ENCODE data around the gene PCNX2.

PCNX2 gene

DNA sequence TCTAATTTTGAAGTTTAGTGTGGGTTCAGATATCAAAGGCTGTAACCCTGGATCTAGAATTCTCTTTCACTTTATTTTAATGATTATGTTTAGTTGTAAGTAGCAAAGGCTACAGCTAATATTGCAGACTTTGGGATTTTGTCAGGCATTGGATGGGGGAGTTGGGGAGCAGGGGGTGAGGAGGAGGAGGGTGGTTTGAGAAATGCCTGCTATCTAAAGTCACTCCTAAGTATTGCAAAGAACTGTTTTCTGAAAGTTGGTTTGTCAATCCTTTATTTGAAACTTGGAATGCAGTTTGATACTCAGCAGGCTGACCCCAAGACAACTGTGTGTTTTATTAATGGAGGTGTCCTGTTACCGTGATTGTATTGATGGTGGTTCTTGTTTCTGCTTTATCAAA is 343.9 kb downstream of the PCNX2 start:
- no peak for DNase-seq

DNA sequence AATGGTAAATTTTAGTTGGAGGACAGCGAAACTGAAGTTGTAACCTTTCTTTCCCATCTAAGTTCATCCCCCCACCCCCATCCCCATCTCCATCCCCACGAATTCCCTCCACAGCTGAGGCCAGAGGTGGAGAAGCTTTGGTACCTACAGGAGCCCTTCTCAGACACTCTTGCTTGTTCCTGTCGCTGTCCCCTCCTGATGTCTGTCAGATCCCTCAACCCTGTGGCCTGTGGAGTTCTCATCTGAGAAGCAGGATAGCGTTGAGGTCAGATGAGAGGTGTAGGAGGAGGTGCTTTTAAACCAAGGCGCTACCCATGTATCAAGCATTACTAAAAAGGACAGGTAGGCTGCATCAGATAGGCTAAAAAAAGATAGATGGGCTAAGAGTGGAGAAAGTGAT is 344.3 kb downstream of the PCNX2 start:
- no peak for DNase-seq

DNA sequence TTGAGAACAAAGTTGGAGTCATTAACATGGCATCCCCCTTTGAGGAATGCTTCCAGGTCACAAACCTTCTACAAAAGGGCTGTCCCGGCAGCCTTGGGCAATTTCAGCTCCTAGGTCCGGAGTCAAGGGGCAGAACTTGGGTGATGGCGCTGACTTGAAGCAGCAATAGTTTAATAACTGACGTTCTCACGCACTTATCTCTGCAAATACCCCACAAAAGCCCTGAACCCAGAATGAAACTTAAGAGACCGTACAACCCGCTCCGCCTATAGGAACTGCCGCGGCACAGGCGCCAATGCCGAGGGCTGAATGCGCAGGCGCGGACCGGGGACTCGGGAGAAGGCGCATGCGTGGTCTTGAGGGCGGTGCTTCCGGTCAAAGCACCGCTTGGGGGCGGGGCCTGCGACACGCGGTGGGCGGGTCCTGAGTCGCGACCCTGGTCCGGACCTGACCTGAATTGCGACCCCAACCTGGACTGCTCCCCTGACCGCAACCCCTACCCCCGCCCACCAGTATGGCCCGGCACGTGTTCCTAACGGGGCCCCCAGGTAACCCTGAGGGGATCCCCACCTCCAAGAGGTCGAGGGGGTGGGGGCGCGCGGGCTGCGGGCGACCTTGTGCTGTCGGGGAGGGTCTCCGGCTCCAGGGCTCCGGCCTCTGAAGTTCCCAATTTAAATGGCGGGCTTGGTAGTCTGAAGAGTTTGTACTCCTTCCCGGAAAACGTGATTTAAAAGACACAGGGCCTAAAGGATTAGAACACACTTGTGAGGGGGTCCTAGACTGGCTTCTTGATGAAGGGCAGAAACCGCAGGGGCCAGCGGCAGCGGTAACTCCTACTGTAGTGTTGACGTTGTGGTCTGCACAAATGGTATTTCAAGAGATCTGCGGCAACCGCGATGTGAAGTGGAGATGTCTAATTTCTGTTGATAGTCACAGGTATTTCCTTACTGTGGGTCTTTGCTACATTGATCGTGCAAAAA is 345.0 kb downstream of the PCNX2 start, which contains the start of gene NTPCR:
TSS of gene NTPCR (plus strand) at position 415 of the 980 bp plus-strand sequence. CDS start at position 515, 100 bp downstream.
- DNase-seq: peak; percentile 94

DNA sequence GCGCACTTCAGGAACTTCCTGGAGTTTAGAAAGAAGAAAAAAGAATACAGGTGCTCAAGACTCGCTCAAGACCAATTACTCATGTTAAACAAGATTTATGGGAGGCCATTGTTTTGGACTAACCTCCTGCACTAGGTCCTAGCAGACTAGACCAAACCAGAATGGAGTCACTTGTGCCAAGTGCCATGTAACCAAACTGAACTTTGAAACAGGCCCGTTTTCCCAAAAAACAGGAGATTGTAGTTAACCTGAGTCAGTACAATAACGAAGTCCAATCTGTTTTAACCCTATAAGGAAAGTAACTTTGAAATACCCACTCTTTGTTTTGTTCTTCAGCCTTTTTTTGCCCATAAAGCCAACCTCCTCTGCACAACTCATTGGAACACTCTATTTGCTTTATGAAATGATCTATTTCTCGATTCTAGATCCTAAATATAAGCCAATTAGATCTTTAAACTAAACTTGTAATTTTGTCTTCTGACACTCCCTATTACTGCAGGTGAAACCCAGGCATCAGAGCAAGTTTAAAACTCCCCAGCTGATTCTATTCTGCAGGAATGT is 345.8 kb downstream of the PCNX2 start:
- no peak for DNase-seq

DNA sequence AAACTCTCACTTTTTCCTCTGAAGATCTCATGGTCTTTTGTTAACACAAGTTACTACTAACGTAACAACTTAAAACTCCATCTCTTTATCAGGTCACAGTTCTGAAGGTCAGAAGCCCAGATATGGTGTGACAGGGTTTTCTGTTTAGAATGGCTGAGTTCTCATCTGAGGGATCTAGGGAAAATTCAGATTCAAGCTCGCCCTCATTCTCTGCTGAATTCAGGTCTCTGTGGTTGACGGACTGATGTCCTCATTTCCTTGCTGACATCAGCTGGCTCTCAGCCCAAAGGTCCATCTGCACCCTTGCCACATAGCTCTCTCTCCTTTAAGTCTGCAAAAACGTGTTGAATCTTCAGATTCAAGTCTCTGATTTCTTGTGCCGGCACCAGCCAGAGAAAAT is 351.2 kb downstream of the PCNX2 start:
- DNase-seq: no peak

DNA sequence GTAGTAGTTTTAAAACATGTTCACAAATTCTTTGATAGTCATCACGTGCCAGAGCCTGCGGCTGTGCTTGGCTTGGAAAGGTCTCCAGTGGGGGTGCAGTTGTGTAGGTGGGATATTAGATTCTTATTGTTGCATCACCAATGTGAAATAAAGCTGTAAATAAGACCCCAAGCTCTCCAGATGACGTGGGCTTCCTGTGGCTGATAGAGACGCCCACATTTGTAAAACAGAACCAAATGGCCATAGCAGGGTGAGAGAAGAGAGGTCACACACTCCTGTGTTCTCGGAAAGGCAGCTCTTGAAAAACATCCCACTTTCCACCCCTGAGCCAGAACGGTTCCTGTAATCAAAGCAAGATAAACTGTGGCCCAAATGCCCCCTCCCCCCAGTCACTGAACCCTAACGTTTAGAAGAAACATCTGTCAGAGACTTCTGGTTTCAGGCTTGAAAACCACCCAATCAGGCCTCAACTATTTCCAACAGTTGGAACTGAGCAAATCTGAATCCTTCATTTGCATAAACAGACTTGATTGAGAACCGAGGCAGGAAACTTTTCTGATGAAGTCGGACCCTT is 351.8 kb downstream of the PCNX2 start:
- no peak for DNase-seq

DNA sequence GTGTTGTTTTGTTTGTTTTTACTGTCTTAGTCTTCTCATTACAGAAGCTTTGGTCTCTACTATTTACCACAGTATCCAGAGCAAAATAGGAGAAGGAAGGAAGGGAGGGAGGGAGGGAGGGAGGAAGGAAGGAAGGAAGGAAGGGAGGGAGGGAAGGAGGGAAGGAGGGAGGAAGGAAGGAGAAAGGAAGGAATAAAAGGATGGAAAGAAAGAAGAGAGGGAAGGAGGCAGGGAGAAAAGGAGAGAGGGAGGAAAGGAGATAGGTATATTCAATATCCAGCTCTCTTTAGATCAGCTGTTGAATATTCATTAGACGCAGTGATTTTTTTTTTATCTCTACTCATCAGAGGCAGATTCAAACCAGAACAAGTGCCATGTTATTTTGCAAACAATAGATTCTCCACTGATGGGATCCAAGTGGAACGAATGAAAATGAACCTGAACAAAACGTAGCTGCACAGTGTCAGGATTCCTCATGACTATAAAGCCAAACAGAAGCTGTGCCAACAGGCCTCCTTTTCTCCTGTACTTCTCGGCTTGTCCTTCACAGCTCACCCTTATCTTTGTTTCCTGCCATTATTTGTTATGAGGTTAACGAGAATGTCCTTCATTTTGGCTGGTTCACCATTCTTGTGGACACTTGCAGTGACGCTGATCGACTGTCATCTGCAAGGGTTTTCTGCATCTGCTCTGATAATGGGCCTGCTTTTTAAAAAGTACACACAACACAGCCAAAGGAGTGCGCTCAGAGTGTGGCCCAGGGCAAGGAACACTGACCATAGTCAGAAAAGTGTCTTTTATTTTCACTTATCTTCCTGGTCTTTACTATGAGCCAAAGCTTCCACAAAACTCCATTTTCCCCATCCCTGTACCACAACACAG is 352.9 kb downstream of the PCNX2 start:
- no peak for DNase-seq

DNA sequence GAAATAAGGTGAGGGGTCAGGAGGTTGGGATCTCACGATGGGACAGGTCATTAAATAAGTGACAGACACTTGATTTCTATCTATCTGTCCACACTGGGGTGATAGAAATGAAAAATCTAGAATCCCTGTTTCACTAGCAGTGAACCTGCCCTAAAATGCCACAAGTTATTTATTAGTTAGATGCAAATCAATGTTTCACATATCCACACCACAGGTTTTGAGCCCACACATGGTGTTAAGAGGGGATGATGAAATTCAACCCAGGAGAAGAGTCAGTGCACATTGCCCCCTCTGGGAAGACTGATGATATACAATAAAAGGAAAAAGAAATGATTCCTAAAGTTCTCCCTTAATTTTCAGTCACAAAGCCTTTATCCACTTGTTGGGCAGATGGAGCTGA is 355.3 kb downstream of the PCNX2 start:
- DNase-seq: no peak

DNA sequence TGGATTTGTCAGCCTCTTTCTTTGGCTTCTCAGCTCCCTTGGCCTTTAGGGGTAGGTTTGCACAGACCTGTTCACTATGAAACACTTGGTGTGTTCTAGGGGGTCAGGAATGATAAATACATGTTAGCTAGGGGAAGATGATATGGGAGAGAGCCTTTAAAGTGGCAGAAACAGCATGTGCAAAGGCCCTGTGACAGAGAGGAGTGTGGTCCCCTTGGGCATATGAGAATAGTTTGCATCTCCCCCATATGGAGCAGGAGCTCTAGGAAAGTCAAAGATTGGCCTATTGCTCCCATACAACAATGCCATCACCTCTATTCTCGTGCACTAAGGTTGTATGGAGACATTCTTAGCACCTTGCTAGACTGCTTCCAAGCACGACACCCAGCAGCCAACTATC is 355.8 kb downstream of the PCNX2 start:
- DNase-seq: no peak

DNA sequence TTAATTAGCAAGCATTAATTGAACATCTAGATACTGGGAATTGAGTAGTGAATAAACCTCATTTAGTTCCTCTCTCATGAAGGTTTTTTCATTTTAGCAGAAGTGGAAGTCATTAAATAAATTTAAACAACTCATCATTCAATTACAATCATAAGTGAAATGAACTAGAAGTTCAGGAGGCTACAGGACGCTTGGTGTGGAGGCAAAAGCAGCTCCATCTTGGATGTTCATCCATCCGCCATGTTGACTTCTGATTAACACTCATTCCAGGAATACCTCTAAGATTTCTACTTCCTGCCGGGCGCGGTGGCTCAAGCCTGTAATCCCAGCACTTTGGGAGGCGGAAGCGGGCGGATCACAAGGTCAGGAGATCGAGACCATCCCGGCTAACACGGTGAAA is 356.6 kb downstream of the PCNX2 start:
- no peak for DNase-seq

DNA sequence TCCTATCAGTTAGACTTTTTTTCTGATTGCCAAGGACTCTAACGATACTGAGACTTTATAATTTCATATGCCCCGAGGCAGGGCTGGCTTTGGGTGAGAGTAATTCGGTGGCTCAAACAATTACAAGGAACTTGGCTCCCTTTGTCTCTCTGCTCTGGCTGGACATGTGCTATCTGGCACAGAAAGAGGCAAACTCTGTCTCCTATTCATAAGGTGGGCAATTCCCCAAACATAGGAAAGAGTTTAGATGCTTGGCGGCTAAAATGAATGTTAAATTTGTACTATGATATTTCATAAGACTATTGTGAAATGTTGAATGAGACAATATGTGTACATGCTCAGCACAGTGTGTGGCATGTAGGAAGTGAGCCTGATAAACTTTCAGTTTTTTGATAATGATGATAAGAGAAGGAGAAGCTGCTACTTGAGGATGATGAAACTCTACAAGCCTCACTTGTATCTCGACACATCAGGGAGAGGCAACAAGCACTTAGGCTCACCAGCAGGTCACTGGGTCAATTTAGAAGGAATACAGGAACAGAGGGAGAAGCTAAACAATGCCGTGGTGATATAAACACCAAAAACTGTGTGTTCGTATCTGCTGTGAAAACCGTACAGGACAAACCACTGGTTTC is 357.7 kb downstream of the PCNX2 start:
- DNase-seq: no peak

DNA sequence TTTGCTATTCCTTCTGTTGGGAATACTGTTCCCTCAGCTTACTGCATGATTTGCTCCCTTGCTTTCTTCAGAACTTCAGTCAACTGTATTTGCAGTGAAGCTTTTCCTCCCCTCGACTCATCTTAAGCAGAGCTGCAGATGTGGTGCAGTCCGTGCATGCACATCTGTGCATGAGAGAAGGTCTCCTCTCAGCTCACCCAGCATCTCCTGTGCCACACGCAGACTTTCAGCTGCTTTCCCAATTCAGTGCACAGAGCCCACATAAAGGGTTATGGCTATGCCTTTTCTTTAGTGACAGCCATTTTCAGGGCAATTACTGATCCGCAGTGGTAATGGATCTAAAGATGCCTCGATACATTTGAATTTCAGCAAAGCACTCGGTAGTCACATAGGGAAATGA is 358.6 kb downstream of the PCNX2 start:
- DNase-seq: no peak

Data from stimulated activated CD4-positive, alpha-beta T cell treated with anti-CD3 and anti-CD28 coated beads, Interleukin-1b, Interleukin-23, amount 100 ng/mL, for 48 hours (primary cell).